Measurements from ENCODE around the gene LSM5. TPM values are rescaled to one million over a fixed set of nuclear protein-coding genes. Genes with fewer than 3 reads are reported as not detected.
"Not testable (repeated sequence)": the region's sequence is repeated elsewhere in the genome, so short reads cannot be mapped to it uniquely, and the experiment has no call there.

Gene LSM5
- polyA plus RNA-seq, 3 donors, result 87.4 to 98.9 (median 93.4) TPM

- no peak for DNase-seq (ENCODE audit: low read depth in 3 of 3, low spot score in 2 of 3)
These were observed 16.3 kb upstream of the LSM5 start for GRCh38 chr7:32506266-32507054.

- no peak for DNase-seq (ENCODE audit: low read depth in 3 of 3, low spot score in 2 of 3)
These were observed 12.5 kb upstream of the LSM5 start for GRCh38 chr7:32502728-32503127.

- no peak for DNase-seq (ENCODE audit: low read depth in 3 of 3, low spot score in 2 of 3)
These were observed 11.3 kb upstream of the LSM5 start for GRCh38 chr7:32501522-32501921.

GRCh38 chr7:32500922-32501341 is 10.8 kb upstream of the LSM5 start:
- no peak for DNase-seq (ENCODE audit: low read depth in 3 of 3, low spot score in 2 of 3)

GRCh38 chr7:32500216-32500615 is 10.0 kb upstream of the LSM5 start:
- DNase-seq (ENCODE audit: low read depth in 3 of 3, low spot score in 2 of 3), result not testable (repeated sequence)

GRCh38 chr7:32499755-32500154 is 9.6 kb upstream of the LSM5 start:
- DNase-seq (ENCODE audit: low read depth in 3 of 3, low spot score in 2 of 3), result not testable (repeated sequence)

GRCh38 chr7:32496052-32496813 is 6.1 kb upstream of the LSM5 start:
- DNase-seq (ENCODE audit: low read depth in 3 of 3, low spot score in 2 of 3), result peak in 2 of 3 donors; percentile 19 to 33

GRCh38 chr7:32495298-32496051 is 5.3 kb upstream of the LSM5 start, which contains the start of gene AVL9:
AVL9 (plus strand) TSS chr7:32495489; CDS start chr7:32495710, 221 bp downstream.
- DNase-seq (ENCODE audit: low read depth in 3 of 3, low spot score in 2 of 3), result peak; percentile 78 to 93 (median 88)

GRCh38 chr7:32494946-32495297 is 4.7 kb upstream of the LSM5 start:
- no peak for DNase-seq (ENCODE audit: low read depth in 3 of 3, low spot score in 2 of 3)

GRCh38 chr7:32489788-32490126 is 423 bp downstream of the LSM5 start:
- DNase-seq (ENCODE audit: low read depth in 3 of 3, low spot score in 2 of 3), result no peak

- DNase-seq (ENCODE audit: low read depth in 3 of 3, low spot score in 2 of 3), result no peak
These were observed 8.3 kb downstream of the LSM5 start for GRCh38 chr7:32481921-32482320.

- no peak for DNase-seq (ENCODE audit: low read depth in 3 of 3, low spot score in 2 of 3)
These were observed 9.0 kb downstream of the LSM5 start for GRCh38 chr7:32481176-32481575.

- no peak for DNase-seq (ENCODE audit: low read depth in 3 of 3, low spot score in 2 of 3)
These were observed 10.5 kb downstream of the LSM5 start for GRCh38 chr7:32479574-32480200.

GRCh38 chr7:32477649-32477980 is 12.6 kb downstream of the LSM5 start:
- DNase-seq (ENCODE audit: low read depth in 3 of 3, low spot score in 2 of 3), result no peak

GRCh38 chr7:32476816-32477648 is 13.1 kb downstream of the LSM5 start:
- DNase-seq (ENCODE audit: low read depth in 3 of 3, low spot score in 2 of 3), result no peak

- no peak for DNase-seq (ENCODE audit: low read depth in 3 of 3, low spot score in 2 of 3)
These were observed 16.2 kb downstream of the LSM5 start for GRCh38 chr7:32474008-32474407.

- no peak for DNase-seq (ENCODE audit: low read depth in 3 of 3, low spot score in 2 of 3)
These were observed 18.2 kb downstream of the LSM5 start for GRCh38 chr7:32472015-32472414.

- no peak for DNase-seq (ENCODE audit: low read depth in 3 of 3, low spot score in 2 of 3)
These were observed 19.3 kb downstream of the LSM5 start for GRCh38 chr7:32470871-32471270.

GRCh38 chr7:32470004-32470403 is 20.2 kb downstream of the LSM5 start:
- DNase-seq (ENCODE audit: low read depth in 3 of 3, low spot score in 2 of 3), result not testable (repeated sequence)

All from right renal cortex interstitium (tissue), 3 donors.